B cell (primary cell): ENCODE measurements around the gene BNIP5. TPM values are rescaled to one million over a fixed set of nuclear protein-coding genes. Genes with fewer than 3 reads are reported as not detected.

Source experiments
- ATAC-seq: fragments of 200-7000 bp; cut with Tn5 transposase; one replicate; pipeline ENCODE4 v1.10.0; 2021; ENCODE audit warnings: low read depth, mild to moderate bottlenecking, moderate number of reproducible peaks, moderate library complexity
- CTCF ChIA-PET: fragments of 350-600 bp; sonication (Branson Sonifier 250); formaldehyde crosslinking; loops from one replicate; lab custom pipeline; 2021; ENCODE audit warnings: antibody characterized with exemption, inconsistent platforms; lab: Charles Lee
- POLR2A ChIA-PET: fragments of 350-600 bp; sonication (Branson Sonifier 250); formaldehyde crosslinking; loops from one replicate; lab custom pipeline; 2021; ENCODE audit warnings: antibody characterized with exemption; lab: Charles Lee
- DNase-seq: peaks from one replicate; pipeline ENCODE4 v3.0.0; 2013
- H2AFZ ChIP-seq: 2 replicates; pipeline ENCODE4 v1.6.1; 2012; ENCODE audit warnings: mild to moderate bottlenecking, low read depth, low read length; ENCODE audit not compliant: insufficient read depth, poor library complexity, severe bottlenecking
- H3K27ac ChIP-seq, 2 donors: 1 replicate in 1 of 2; 2 replicates in 1 of 2; pipeline ENCODE4 v1.5.1; 2012 to 2013; ENCODE audit warnings: low read length in 2 of 2, mild to moderate bottlenecking in 2 of 2, moderate library complexity in 1 of 2
- H3K27me3 ChIP-seq, 4 experiments: fragments of 200-600 bp in 1 of 4; sonication (generic) in 1 of 4; replicated peaks in 1 of 4; 1 replicate in 2 of 4; 2 replicates in 2 of 4; pipeline versions ENCODE4 v1.6.1 to v1.7.0; 2013 to 2016; ENCODE audit warnings: low read length in 3 of 4, mild to moderate bottlenecking in 2 of 4, mixed read lengths in 1 of 4, moderate library complexity in 1 of 4; ENCODE audit not compliant: insufficient read depth in 4 of 4, control insufficient read depth in 3 of 4; ENCODE audit errors: control extremely low read depth in 1 of 4
- H3K36me3 ChIP-seq, 2 experiments: replicated peaks in 1 of 2; 1 replicate in 1 of 2; 2 replicates in 1 of 2; pipeline versions ENCODE4 v1.6.1 to v1.7.1; 2013; ENCODE audit warnings: low read length in 1 of 2; ENCODE audit not compliant: insufficient read depth in 2 of 2, control insufficient read depth in 1 of 2; ENCODE audit errors: control extremely low read depth in 1 of 2, extremely low read depth in 1 of 2
- H3K4me1 ChIP-seq, 2 donors: fragments of 200-600 bp in 1 of 2; sonication (generic) in 1 of 2; 1 replicate in 1 of 2; 2 replicates in 1 of 2; pipeline versions ENCODE4 v1.5.1 to v1.6.1; 2013 to 2017; ENCODE audit warnings: low read length in 2 of 2; ENCODE audit not compliant: control insufficient read depth in 2 of 2, insufficient read depth in 2 of 2
- H3K4me2 ChIP-seq: replicated peaks from 2 replicates; pipeline ENCODE3; 2012; ENCODE audit warnings: mild to moderate bottlenecking, low read depth, low read length; ENCODE audit not compliant: poor library complexity, severe bottlenecking
- H3K4me3 ChIP-seq, 5 experiments: fragments of 200-600 bp in 1 of 5; sonication (generic) in 1 of 5; 1 replicate in 3 of 5; 2 replicates in 2 of 5; pipeline versions ENCODE4 v1.5.1 to v1.7.0; 2011 to 2016; ENCODE audit warnings: low read length in 4 of 5, mild to moderate bottlenecking in 4 of 5, low read depth in 2 of 5, control low read depth in 1 of 5, moderate library complexity in 1 of 5; ENCODE audit not compliant: insufficient read depth in 1 of 5; ENCODE audit errors: control extremely low read depth in 1 of 5, extremely low read depth in 1 of 5
- H3K79me2 ChIP-seq: fragments of 200-600 bp; sonication (generic); one replicate; pipeline ENCODE4 v1.6.0; 2016; ENCODE audit warnings: low read length; ENCODE audit not compliant: control insufficient read depth, insufficient read depth
- H3K9ac ChIP-seq: fragments of 200-600 bp; sonication (generic); 2 replicates; pipeline ENCODE4 v1.6.1; 2017; ENCODE audit warnings: mild to moderate bottlenecking, low read length, moderate library complexity
- H3K9me3 ChIP-seq, 3 donors: one replicate each; pipeline versions ENCODE4 v1.6.1 to v1.7.1; 2013; ENCODE audit warnings: low read length in 2 of 3; ENCODE audit not compliant: control insufficient read depth in 2 of 3, insufficient read depth in 1 of 3; ENCODE audit errors: control extremely low read depth in 1 of 3
- H4K20me1 ChIP-seq: 2 replicates; pipeline ENCODE4 v1.6.0; 2012; ENCODE audit warnings: mild to moderate bottlenecking, low read length; ENCODE audit not compliant: insufficient read depth, control insufficient read depth, poor library complexity, severe bottlenecking
- H3K27ac Mint-ChIP-seq: one replicate; pipeline ENCODE4 v1.8.0; 2021; ENCODE audit warnings: mixed read lengths
- H3K27me3 Mint-ChIP-seq: one replicate; pipeline ENCODE4 v1.8.0; 2021; ENCODE audit warnings: mixed read lengths
- H3K4me1 Mint-ChIP-seq: one replicate; pipeline ENCODE4 v1.8.0; 2021; ENCODE audit warnings: mixed read lengths
- H3K4me3 Mint-ChIP-seq: one replicate; pipeline ENCODE4 v1.8.0; 2021; ENCODE audit warnings: mixed read lengths
- H3K9me3 Mint-ChIP-seq: one replicate; pipeline ENCODE4 v1.8.0; 2022; ENCODE audit warnings: mixed read lengths; ENCODE audit not compliant: insufficient read depth
- CTCF ChIP-seq: fragments of 200-600 bp; IDR thresholded peaks from one replicate; pipeline ENCODE4 v1.8.0; 2022; ENCODE audit warnings: antibody characterized with exemption, mild to moderate bottlenecking
- EZH2 ChIP-seq: IDR thresholded peaks from 2 replicates; pipeline ENCODE4 v1.6.1; 2012; ENCODE audit warnings: borderline replicate concordance, low read depth, mild to moderate bottlenecking, moderate library complexity, low read length; ENCODE audit not compliant: insufficient read depth, poor library complexity, severe bottlenecking
- WGBS: methylation state at CpG from one replicate; pipeline ENCODE4 v1.1.5; 2013; ENCODE audit warnings: missing lambda C conversion rate; ENCODE audit not compliant: insufficient coverage; 5-methylcytosine and 5-hydroxymethylcytosine counted together
- intact Hi-C: fragments of 100-400 bp; cut with micrococcal nuclease; formaldehyde crosslinking; loops from one replicate; pipeline ENCODE4 v1.10.0; 2022
- polyA plus RNA-seq: library from polyadenylated mRNA; depleted of rRNA; stranded (reverse); fragments of >200 nt; gene quantifications from 2 replicates; pipeline ENCODE4 v1.2.3, GENCODE V29; 2012
- total RNA-seq, 2 donors: library from RNA; stranded (reverse); fragments of 120-200 nt in 1 of 2; gene quantifications; 1 replicate in 1 of 2; 2 replicates in 1 of 2; pipeline versions ENCODE4 v1.2.3 to v1.2.4, GENCODE V29; 2013 to 2022

Gene BNIP5
- total and polyA plus RNA-seq, 2 donors (not counting 1 experiment from before 2014, with no cell fraction given) = 0.06 to 0.10 TPM

GRCh38 chr6:36374972-36375371 is 38.3 kb upstream of the BNIP5 start:
- Histone ChIP-seq H3K27ac (no peak overlapping the region), H3K4me3 (no peak overlapping the region), H3K79me2 (no peaks in the 10 kb centered on the region), H3K9me3 (no peaks in the 10 kb centered on the region), H3K27me3 (no peaks in the 10 kb centered on the region), H4K20me1 (no peaks in the 10 kb centered on the region), H3K36me3 (no peaks in the 10 kb centered on the region), H3K9ac (no peak overlapping the region), H3K4me2 (no peak overlapping the region), H2AFZ (no peak overlapping the region), H3K4me1 (peaks cover 0 to 3% of the 10 kb centered on the region in 2 donors)
- DNase-seq (no peak), ATAC-seq (no peak)
- Mint-ChIP-seq H3K9me3 (no peaks in the 10 kb centered on the region), H3K27ac (no peak overlapping the region), H3K4me3 (no peak overlapping the region), H3K4me1 (peaks cover 8% of the 10 kb centered on the region), H3K27me3 (peaks cover 8% of the 10 kb centered on the region)
- CTCF ChIA-PET = no interaction called here
- intact Hi-C loops = no loop called here
- TF ChIP-seq EZH2 (no peak), CTCF (no peak)
- 90% methylated on average over 4 of the region's 8 CpGs for WGBS
- POLR2A ChIA-PET = no interaction called here

- Histone ChIP-seq H3K79me2 (no peaks in the 10 kb centered on the region), H3K4me2 (no peak overlapping the region), H3K27ac (no peak overlapping the region), H3K36me3 (no peaks in the 10 kb centered on the region), H3K9ac (no peak overlapping the region), H3K4me3 (no peak overlapping the region), H3K27me3 (no peaks in the 10 kb centered on the region), H2AFZ (no peak overlapping the region), H3K4me1 (peaks cover 0 to 3% of the 10 kb centered on the region in 2 donors), H3K9me3 (no peaks in the 10 kb centered on the region), H4K20me1 (no peaks in the 10 kb centered on the region)
- TF ChIP-seq EZH2 (no peak), CTCF (no peak)
- ChIA-PET POLR2A (no interaction called here), CTCF (no interaction called here)
- DNase-seq (no peak), ATAC-seq (no peak)
- Mint-ChIP-seq H3K27ac (no peak overlapping the region), H3K4me1 (peaks cover 8% of the 10 kb centered on the region), H3K27me3 (peaks cover 8% of the 10 kb centered on the region), H3K4me3 (no peak overlapping the region), H3K9me3 (no peaks in the 10 kb centered on the region)
- WGBS = 100% methylated on average over 2 of the region's 4 CpGs
- intact Hi-C loops = no loop called here
These were observed 37.5 kb upstream of the BNIP5 start for GRCh38 chr6:36374194-36374593.
